ENCODE data around the gene ZNF100. TPM values are rescaled to one million over a fixed set of nuclear protein-coding genes. Genes with fewer than 3 reads are reported as not detected.
"Not testable (repeated sequence)": the region's sequence is repeated elsewhere in the genome, so short reads cannot be mapped to it uniquely, and the experiment has no call there.

ZNF100 gene
- 1 to 10 TPM; 1.5 to 7.1 (median 3.5) TPM for total RNA-seq

- H3K27ac ChIP-seq, result peak within 1 kb of the TSS; percentile 80
- H3K36me3 ChIP-seq, result peaks cover 22% of the 10 kb centered on the region
- 0% methylated on average over 22 of the region's 35 CpGs for WGBS
- DNase-seq (ENCODE audit: low spot score in 2 of 2), result peak; percentile 96 to 98
- no peaks in the 10 kb centered on the region for H3K9me3 ChIP-seq
- no peaks in the 10 kb centered on the region for H3K27me3 ChIP-seq
- H3K4me1 ChIP-seq, result peaks cover 8% of the 10 kb centered on the region
- H3K4me3 ChIP-seq, result peak within 1 kb of the TSS; percentile 72
- TF ChIP-seq POLR2A (IDR thresholded peaks at IDR 0.05) (peak in 1 of 2 donors; percentile 56), CTCF (IDR thresholded peaks at IDR 0.05) (no peak), POLR2AphosphoS5 (IDR thresholded peaks at IDR 0.05) (peak in 1 of 3 donors; percentile 46)
Observed at GRCh38 chr19:21767065-21767800, at the start of gene ZNF100. TSS of gene ZNF100 (minus strand) at chr19:21767579. CDS start at chr19:21767429, 150 bp downstream.

GRCh38 chr19:21812448-21812847, 45.1 kb upstream of the ZNF100 start:
- TF ChIP-seq POLR2A (IDR thresholded peaks at IDR 0.05) (no peak), EP300 (IDR thresholded peaks at IDR 0.05) (no peak), POLR2AphosphoS5 (IDR thresholded peaks at IDR 0.05) (no peak), CTCF (IDR thresholded peaks at IDR 0.05) (no peak)
- no peak for DNase-seq (ENCODE audit: low spot score in 2 of 2)
- Histone ChIP-seq H3K27ac (no peak overlapping the region), H3K9me3 (peaks cover 67% of the 10 kb centered on the region), H3K4me3 (no peak overlapping the region), H3K4me1 (no peaks in the 10 kb centered on the region), H3K36me3 (peaks cover 94% of the 10 kb centered on the region), H3K27me3 (no peaks in the 10 kb centered on the region)
- WGBS, result 96% methylated on average over 4 of the region's 4 CpGs

- peaks cover 83% of the 10 kb centered on the region for H3K9me3 ChIP-seq
- 92% methylated on average over 3 of the region's 3 CpGs for WGBS
- H3K36me3 ChIP-seq, result peaks cover 54% of the 10 kb centered on the region
- not testable (repeated sequence) for DNase-seq (ENCODE audit: low spot score in 2 of 2); H3K4me3 ChIP-seq; H3K27me3 ChIP-seq; H3K4me1 ChIP-seq; H3K27ac ChIP-seq
Observed at GRCh38 chr19:21808400-21809000, 41.1 kb upstream of the ZNF100 start.

GRCh38 chr19:21789466-21790085, 22.2 kb upstream of the ZNF100 start:
- Histone ChIP-seq H3K27ac (no peak overlapping the region), H3K4me1 (no peaks in the 10 kb centered on the region), H3K9me3 (no peaks in the 10 kb centered on the region), H3K4me3 (no peak overlapping the region), H3K27me3 (no peaks in the 10 kb centered on the region), H3K36me3 (no peaks in the 10 kb centered on the region)
- DNase-seq (ENCODE audit: low spot score in 2 of 2), result no peak
- no peak for TF ChIP-seq POLR2A (IDR thresholded peaks at IDR 0.05)
- no peak for TF ChIP-seq EP300 (IDR thresholded peaks at IDR 0.05)
- TF ChIP-seq CTCF (IDR thresholded peaks at IDR 0.05), result no peak
- no peak for TF ChIP-seq POLR2AphosphoS5 (IDR thresholded peaks at IDR 0.05)
- WGBS, result 71% methylated on average over 5 of the region's 5 CpGs

- H3K9me3 ChIP-seq, result peaks cover 5% of the 10 kb centered on the region
- no peaks in the 10 kb centered on the region for H3K36me3 ChIP-seq
- H3K4me1 ChIP-seq, result no peaks in the 10 kb centered on the region
- no peaks in the 10 kb centered on the region for H3K27me3 ChIP-seq
- no peak for TF ChIP-seq EP300 (IDR thresholded peaks at IDR 0.05)
- no peak for TF ChIP-seq POLR2A (IDR thresholded peaks at IDR 0.05)
- TF ChIP-seq CTCF (IDR thresholded peaks at IDR 0.05), result no peak
- no peak for TF ChIP-seq POLR2AphosphoS5 (IDR thresholded peaks at IDR 0.05)
- 100% methylated on average over 3 of the region's 3 CpGs for WGBS
- H3K27ac ChIP-seq, result no peak overlapping the region
- DNase-seq (ENCODE audit: low spot score in 2 of 2), result no peak
- no peak overlapping the region for H3K4me3 ChIP-seq
Observed at GRCh38 chr19:21786936-21787335, 19.6 kb upstream of the ZNF100 start.

- not testable (repeated sequence) for H3K27me3 ChIP-seq; H3K4me3 ChIP-seq; H3K27ac ChIP-seq; H3K36me3 ChIP-seq; H3K9me3 ChIP-seq; H3K4me1 ChIP-seq; DNase-seq (ENCODE audit: low spot score in 2 of 2)
- 97% methylated on average over 17 of the region's 30 CpGs for WGBS
Observed at GRCh38 chr19:21775792-21776191, 8.4 kb upstream of the ZNF100 start.

- not testable (repeated sequence) for H3K27me3 ChIP-seq; H3K4me1 ChIP-seq; DNase-seq (ENCODE audit: low spot score in 2 of 2); H3K9me3 ChIP-seq
- H3K36me3 ChIP-seq, result peaks cover 27% of the 10 kb centered on the region
- H3K27ac ChIP-seq, result peak overlapping the region; percentile 80
- peak overlapping the region; percentile 72 for H3K4me3 ChIP-seq
- under 1% methylated on average over 19 of the region's 19 CpGs for WGBS
Observed at GRCh38 chr19:21766705-21767064, 694 bp downstream of the ZNF100 start.

Data from suprapubic skin (tissue), 4 donors.